HL-60 (cell line): Measurements from ENCODE around the gene MACROD2.

Experiments
- DNase-seq, 2 experiments: peaks; one replicate each; pipeline ENCODE4 v3.0.0-alpha.2; 2010 to 2020; ENCODE audit warnings: low read depth in 1 of 2, low spot score in 1 of 2
- H3K27ac ChIP-seq: fragments of 250-450 bp; sonication (Bioruptor Pico); replicated peaks from 2 replicates; pipeline ENCODE4 v1.5.1; 2020; ENCODE audit warnings: mild to moderate bottlenecking, moderate library complexity
- H3K27me3 ChIP-seq: fragments of 250-450 bp; sonication (Bioruptor Pico); 2 replicates; pipeline ENCODE4 v1.5.1; 2021; ENCODE audit warnings: mild to moderate bottlenecking, moderate library complexity; ENCODE audit not compliant: insufficient read depth, poor library complexity, severe bottlenecking
- H3K4me3 ChIP-seq: replicated peaks from 2 replicates; pipeline ENCODE4 v1.5.1; 2011; ENCODE audit warnings: mild to moderate bottlenecking, control low read depth, low read length; ENCODE audit not compliant: insufficient read depth
- GABPA ChIP-seq: IDR thresholded peaks from 2 replicates; pipeline ENCODE4 v1.6.1; 2012; ENCODE audit warnings: low read depth
- POLR2AphosphoS5 ChIP-seq: IDR thresholded peaks from 2 replicates; pipeline ENCODE4 v1.6.1; 2012; ENCODE audit warnings: low read depth
- SPI1 ChIP-seq: IDR thresholded peaks from 2 replicates; pipeline ENCODE4 v1.6.1; 2012; ENCODE audit warnings: low read depth, mild to moderate bottlenecking, borderline replicate concordance
- TF ChIP-seq, protein P1 (sequence below): IDR thresholded peaks from 2 replicates; pipeline ENCODE4 v1.6.1; 2012; ENCODE audit warnings: low read depth; ENCODE audit not compliant: insufficient replicate concordance
- TF ChIP-seq, protein P2 (sequence below): IDR thresholded peaks from one replicate; pipeline ENCODE4 v1.5.1; 2011; ENCODE audit warnings: low read length, control low read depth, inconsistent platforms; ENCODE audit not compliant: insufficient read depth

MACROD2 gene

GRCh38 chr20:15576411-15576810 is 1581.1 kb downstream of the MACROD2 start:
- Histone ChIP-seq H3K4me3 (no peak overlapping the region), H3K27me3 (no peaks in the 10 kb centered on the region), H3K27ac (no peak overlapping the region)
- TF ChIP-seq GABPA (no peak), POLR2AphosphoS5 (no peak), SPI1 (no peak)
- TF ChIP-seq, protein P1, sequence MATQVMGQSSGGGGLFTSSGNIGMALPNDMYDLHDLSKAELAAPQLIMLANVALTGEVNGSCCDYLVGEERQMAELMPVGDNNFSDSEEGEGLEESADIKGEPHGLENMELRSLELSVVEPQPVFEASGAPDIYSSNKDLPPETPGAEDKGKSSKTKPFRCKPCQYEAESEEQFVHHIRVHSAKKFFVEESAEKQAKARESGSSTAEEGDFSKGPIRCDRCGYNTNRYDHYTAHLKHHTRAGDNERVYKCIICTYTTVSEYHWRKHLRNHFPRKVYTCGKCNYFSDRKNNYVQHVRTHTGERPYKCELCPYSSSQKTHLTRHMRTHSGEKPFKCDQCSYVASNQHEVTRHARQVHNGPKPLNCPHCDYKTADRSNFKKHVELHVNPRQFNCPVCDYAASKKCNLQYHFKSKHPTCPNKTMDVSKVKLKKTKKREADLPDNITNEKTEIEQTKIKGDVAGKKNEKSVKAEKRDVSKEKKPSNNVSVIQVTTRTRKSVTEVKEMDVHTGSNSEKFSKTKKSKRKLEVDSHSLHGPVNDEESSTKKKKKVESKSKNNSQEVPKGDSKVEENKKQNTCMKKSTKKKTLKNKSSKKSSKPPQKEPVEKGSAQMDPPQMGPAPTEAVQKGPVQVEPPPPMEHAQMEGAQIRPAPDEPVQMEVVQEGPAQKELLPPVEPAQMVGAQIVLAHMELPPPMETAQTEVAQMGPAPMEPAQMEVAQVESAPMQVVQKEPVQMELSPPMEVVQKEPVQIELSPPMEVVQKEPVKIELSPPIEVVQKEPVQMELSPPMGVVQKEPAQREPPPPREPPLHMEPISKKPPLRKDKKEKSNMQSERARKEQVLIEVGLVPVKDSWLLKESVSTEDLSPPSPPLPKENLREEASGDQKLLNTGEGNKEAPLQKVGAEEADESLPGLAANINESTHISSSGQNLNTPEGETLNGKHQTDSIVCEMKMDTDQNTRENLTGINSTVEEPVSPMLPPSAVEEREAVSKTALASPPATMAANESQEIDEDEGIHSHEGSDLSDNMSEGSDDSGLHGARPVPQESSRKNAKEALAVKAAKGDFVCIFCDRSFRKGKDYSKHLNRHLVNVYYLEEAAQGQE: no peak
- TF ChIP-seq, protein P2, sequence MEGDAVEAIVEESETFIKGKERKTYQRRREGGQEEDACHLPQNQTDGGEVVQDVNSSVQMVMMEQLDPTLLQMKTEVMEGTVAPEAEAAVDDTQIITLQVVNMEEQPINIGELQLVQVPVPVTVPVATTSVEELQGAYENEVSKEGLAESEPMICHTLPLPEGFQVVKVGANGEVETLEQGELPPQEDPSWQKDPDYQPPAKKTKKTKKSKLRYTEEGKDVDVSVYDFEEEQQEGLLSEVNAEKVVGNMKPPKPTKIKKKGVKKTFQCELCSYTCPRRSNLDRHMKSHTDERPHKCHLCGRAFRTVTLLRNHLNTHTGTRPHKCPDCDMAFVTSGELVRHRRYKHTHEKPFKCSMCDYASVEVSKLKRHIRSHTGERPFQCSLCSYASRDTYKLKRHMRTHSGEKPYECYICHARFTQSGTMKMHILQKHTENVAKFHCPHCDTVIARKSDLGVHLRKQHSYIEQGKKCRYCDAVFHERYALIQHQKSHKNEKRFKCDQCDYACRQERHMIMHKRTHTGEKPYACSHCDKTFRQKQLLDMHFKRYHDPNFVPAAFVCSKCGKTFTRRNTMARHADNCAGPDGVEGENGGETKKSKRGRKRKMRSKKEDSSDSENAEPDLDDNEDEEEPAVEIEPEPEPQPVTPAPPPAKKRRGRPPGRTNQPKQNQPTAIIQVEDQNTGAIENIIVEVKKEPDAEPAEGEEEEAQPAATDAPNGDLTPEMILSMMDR: no peak
- DNase-seq: no peak

GRCh38 chr20:15578113-15578512 is 1582.8 kb downstream of the MACROD2 start:
- DNase-seq: no peak
- Histone ChIP-seq H3K27me3 (no peaks in the 10 kb centered on the region), H3K4me3 (no peak overlapping the region), H3K27ac (no peak overlapping the region)
- no peak for TF ChIP-seq SPI1
- TF ChIP-seq, protein P2: no peak
- no peak for TF ChIP-seq GABPA
- TF ChIP-seq POLR2AphosphoS5: no peak
- TF ChIP-seq, protein P1: no peak

GRCh38 chr20:15579688-15580087 is 1584.4 kb downstream of the MACROD2 start:
- H3K4me3 ChIP-seq: no peak overlapping the region
- no peak for DNase-seq
- TF ChIP-seq, protein P2: no peak
- TF ChIP-seq GABPA (no peak), POLR2AphosphoS5 (no peak), SPI1 (no peak)
- TF ChIP-seq, protein P1: no peak
- no peaks in the 10 kb centered on the region for H3K27me3 ChIP-seq
- no peak overlapping the region for H3K27ac ChIP-seq
